Omental fat pad (tissue), 4 donors: Measurements from ENCODE around the gene SALL2. TPM values are rescaled to one million over a fixed set of nuclear protein-coding genes. Genes with fewer than 3 reads are reported as not detected.

Experiments
- ATAC-seq: fragments of 150-250 bp; one replicate; pipeline ENCODE4 v1.9.1; 2016; ENCODE audit warnings: mild to moderate bottlenecking, moderate library complexity; ENCODE audit not compliant: low FRiP score
- DNase-seq: peaks from one replicate; pipeline ENCODE4 v3.0.0-alpha.2; 2019; ENCODE audit warnings: low spot score
- total RNA-seq, 4 donors: library from RNA; depleted of rRNA; stranded (reverse); fragments of >200 nt; gene quantifications; one replicate each; pipeline ENCODE4 v1.1.0, GENCODE V29; 2016
- TF ChIP-seq, protein P1 (sequence below), 3 donors: fragments of 450-650 bp; IDR thresholded peaks; one replicate each; pipeline ENCODE4 v1.5.1; 2016 to 2017; ENCODE audit warnings: antibody characterized with exemption in 3 of 3, mild to moderate bottlenecking in 3 of 3, moderate library complexity in 2 of 3

Gene SALL2
- total RNA-seq, 4 donors from 2014 or later, result 1.7 to 5.3 (median 3.9) TPM

DNA sequence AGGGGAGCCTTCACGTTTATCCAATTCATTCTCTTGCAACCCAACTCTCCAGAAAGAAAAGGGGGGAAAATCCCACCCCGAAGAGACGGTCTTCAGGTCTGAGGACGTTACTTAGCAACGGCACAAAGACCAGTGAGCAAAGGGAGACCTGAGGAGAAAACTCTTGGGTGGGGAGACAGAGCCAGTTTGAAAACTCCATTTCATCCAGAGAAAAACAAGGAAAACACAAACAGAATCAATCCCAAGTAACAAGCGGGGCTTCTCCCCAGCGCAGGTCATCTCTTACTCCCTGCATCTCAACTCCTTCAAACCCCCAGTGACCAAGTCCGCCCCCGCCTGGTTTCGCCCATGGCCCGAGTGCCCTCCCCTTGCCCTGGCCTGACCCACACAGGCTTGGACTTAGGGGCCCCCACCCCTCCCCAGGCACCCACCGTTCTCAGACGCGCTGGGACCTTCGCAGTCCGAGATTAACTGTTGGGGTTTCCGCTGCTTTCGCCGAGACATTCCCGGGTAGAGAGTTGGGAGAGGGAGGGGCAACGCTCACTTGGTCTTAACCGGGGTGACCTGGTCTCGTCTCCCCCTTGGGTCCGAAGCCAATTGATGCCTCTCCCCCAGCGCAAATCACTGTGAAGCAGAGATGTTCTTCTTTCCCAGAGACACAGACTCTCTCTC, 10.4 kb upstream of the SALL2 start:
- peak; percentile 81 for ATAC-seq
- no peak for DNase-seq
- TF ChIP-seq, protein P1, sequence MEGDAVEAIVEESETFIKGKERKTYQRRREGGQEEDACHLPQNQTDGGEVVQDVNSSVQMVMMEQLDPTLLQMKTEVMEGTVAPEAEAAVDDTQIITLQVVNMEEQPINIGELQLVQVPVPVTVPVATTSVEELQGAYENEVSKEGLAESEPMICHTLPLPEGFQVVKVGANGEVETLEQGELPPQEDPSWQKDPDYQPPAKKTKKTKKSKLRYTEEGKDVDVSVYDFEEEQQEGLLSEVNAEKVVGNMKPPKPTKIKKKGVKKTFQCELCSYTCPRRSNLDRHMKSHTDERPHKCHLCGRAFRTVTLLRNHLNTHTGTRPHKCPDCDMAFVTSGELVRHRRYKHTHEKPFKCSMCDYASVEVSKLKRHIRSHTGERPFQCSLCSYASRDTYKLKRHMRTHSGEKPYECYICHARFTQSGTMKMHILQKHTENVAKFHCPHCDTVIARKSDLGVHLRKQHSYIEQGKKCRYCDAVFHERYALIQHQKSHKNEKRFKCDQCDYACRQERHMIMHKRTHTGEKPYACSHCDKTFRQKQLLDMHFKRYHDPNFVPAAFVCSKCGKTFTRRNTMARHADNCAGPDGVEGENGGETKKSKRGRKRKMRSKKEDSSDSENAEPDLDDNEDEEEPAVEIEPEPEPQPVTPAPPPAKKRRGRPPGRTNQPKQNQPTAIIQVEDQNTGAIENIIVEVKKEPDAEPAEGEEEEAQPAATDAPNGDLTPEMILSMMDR (IDR thresholded peaks at IDR 0.05), result no peak

DNA sequence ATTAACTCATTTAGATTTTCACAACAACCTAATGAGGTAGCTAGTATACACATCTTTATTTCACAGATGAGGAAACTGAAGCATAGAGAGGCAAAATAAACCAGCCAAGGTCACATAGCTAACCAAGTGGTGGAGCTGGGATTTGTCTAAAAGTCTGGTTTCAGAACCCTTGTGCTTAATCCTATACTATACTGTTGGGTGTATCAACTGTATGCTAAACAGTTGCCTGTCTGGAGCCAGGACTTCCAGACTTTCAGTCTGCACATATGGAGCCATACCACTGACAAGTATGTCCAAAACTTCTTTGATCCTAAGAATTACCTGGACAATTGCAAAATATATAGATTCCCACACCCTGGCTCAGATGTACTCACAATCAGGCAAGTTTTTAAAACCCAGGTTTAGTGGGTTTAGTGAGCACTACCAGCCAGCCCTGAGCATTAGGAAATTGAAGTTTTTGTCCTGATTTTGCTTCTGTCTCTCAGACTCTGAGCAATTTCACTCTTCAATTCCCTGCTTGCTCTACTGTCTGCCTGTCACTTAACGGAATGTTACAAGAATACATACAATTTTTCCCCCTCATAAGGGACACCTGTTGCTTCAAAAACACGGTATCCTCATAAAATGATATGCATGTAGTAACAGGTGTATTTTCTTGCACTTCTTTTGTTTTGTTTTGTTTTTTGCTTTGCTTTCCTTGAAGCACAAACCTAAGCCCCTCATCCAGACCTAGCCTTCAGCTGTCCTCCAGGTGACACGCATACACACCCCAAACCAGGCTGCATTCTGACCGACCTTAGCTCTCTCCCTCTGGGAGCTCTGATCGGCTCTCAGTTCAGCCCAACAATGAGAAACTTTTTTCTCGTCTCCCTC, 9.6 kb upstream of the SALL2 start:
- ATAC-seq, result peak; percentile 53
- TF ChIP-seq, protein P1 (IDR thresholded peaks at IDR 0.05), result no peak
- DNase-seq, result no peak

DNA sequence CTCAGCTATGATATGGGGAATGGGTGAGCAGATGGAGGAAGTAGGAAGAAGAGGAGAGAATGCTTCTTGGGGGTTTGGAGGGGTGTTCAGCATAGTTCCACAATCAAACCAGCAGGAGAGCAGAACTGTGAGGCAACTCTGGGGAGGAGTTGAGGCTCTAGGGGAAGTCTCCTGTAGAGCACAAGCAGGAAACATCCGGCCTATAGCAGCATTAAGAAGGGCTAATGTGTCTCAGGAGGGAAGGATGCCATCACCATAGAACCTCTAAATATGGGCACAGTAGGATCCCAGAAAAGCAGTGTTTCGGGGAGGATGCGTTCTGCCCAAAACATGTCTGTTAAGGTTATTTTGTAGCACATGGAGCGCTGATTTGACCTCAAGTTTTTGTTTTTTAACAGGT, 8.4 kb upstream of the SALL2 start:
- no peak for DNase-seq
- TF ChIP-seq, protein P1 (IDR thresholded peaks at IDR 0.05), result no peak
- ATAC-seq, result no peak

DNA sequence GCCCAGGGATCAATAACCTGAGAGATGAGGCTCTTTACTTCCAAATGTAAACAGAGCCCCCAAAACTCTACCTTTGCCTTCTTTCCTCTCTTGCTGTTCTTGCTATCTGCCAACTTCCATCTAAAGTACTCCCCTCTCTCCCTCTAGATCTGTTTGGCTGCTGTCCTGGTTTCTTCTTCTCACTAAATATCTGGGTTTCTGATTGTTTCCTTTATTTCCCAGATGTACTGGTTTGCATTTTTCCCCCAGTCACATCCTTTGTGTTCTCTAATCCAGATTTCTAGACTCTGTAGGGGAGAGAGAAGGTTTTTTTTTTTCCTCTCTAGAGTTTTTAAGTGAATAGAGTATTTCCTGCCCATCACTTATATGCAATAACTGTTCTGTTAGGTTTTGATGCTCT, 7.1 kb upstream of the SALL2 start:
- TF ChIP-seq, protein P1 (IDR thresholded peaks at IDR 0.05), result no peak
- no peak for DNase-seq
- no peak for ATAC-seq

DNA sequence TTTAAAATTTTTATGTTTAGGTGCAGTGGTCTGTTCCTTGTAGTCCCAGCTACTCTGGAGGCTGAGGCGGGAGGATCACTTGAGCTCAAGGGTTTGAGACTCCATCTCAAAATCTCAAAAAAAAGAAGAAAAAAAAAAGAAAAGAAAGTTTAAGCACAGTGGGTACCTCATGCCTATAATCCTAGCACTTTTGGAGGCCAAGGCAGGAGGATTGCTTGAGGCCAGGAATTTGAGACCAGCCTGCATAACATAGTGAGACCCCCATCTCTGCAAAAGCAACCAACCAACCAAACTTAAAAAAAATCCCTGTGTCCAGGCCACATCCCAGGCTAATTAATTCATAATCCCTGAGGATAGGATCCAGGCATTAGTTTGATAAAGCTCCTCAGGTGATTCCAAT, 3.4 kb upstream of the SALL2 start:
- TF ChIP-seq, protein P1 (IDR thresholded peaks at IDR 0.05), result no peak
- DNase-seq, result no peak
- no peak for ATAC-seq

DNA sequence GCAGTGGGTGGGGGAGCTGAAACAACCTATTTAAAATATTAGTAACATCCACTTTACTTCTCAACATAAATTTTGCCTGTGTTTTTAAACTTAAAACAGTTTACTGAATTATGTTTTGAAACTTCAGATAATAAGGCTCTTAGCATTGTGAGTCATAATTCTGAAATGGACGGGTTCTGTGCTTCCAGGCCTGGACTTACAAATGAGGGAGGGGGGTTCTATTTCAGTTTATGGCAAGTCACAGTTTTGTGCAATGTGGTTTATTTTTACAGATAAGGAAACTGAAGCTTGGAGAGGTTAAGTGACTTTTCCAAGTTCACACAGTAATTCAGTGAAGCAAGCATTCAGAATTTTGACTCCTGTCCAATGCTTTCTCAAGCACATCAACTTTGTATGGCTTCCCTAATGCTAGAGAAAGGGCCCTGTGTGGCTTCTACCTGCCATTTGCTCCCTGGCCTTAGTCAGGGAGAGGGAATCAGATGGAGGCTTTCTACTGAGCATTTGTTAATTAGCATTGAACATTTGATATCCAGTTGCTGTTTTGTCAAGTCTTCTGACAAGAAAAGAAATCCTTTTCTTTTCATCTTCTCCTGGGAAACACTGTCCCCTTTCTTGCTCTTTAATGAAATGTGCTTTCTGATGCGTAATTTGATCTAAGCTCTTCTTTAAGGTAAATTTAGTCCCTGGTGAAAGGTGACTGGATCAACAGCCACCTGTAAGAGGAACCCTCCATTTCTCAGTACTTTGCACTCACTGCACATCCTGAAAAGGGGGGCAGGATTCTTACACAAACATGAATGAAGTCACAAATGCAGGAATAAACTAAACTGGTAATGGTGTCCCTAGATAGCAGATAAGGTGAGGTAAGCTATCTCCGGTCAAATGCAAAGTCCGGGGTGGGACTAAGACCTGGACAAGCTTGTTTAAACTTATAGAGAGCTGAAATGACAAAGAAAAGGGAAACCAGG, 2.5 kb upstream of the SALL2 start:
- ATAC-seq (no peak), DNase-seq (no peak)
- TF ChIP-seq, protein P1 (IDR thresholded peaks at IDR 0.05), result no peak
